ENCODE data around the gene GRID2IP. TPM values are rescaled to one million over a fixed set of nuclear protein-coding genes. Genes with fewer than 3 reads are reported as not detected.

GRID2IP gene
- total RNA-seq, 3 donors from 2014 or later: 0.41 to 1.0 (median 0.58) TPM

DNA sequence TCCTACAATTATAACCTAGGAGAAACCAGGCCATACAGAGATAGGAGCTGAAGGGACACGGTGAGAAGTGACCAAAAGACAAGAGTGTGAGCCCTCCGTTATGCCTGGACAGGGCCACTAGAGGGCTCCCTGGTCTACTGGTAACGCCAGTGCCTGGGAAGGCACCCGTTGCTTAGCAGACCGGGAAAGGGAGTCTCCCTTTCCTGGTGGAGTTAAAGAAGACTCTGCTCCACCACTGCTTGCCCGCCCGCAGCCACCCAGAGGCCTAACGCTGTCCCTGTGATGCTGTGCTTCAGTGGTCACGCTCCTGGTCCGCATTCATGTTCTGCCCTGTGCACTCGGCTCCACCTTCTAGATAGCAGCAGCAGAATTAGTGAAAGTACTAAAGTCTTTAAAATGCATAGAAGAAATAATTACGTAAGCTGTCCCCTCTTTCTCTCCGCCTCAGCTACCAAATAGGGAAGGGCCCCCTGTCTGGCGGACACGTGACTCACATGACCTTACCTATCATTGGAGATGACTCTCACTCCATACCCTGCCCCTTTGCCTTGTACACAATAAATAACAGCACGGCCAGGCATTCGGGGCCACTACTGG is 34.8 kb downstream of the GRID2IP start:
- Histone ChIP-seq H3K36me3 (ENCODE audit: low read depth) (no peaks in the 10 kb centered on the region), H3K4me3 (no peak overlapping the region), H3K9me3 (no peaks in the 10 kb centered on the region), H3K4me1 (ENCODE audit: low read depth) (peaks cover 5% of the 10 kb centered on the region)
- intact Hi-C loops (cut with DNase I, micrococcal nuclease): no loop called here
- TF ChIP-seq, protein P1, sequence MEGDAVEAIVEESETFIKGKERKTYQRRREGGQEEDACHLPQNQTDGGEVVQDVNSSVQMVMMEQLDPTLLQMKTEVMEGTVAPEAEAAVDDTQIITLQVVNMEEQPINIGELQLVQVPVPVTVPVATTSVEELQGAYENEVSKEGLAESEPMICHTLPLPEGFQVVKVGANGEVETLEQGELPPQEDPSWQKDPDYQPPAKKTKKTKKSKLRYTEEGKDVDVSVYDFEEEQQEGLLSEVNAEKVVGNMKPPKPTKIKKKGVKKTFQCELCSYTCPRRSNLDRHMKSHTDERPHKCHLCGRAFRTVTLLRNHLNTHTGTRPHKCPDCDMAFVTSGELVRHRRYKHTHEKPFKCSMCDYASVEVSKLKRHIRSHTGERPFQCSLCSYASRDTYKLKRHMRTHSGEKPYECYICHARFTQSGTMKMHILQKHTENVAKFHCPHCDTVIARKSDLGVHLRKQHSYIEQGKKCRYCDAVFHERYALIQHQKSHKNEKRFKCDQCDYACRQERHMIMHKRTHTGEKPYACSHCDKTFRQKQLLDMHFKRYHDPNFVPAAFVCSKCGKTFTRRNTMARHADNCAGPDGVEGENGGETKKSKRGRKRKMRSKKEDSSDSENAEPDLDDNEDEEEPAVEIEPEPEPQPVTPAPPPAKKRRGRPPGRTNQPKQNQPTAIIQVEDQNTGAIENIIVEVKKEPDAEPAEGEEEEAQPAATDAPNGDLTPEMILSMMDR (IDR thresholded peaks at IDR 0.05): peak; percentile 72
- DNase-seq: peak; percentile 78 to 89 (median 82)
- ATAC-seq: peak; percentile 93

DNA sequence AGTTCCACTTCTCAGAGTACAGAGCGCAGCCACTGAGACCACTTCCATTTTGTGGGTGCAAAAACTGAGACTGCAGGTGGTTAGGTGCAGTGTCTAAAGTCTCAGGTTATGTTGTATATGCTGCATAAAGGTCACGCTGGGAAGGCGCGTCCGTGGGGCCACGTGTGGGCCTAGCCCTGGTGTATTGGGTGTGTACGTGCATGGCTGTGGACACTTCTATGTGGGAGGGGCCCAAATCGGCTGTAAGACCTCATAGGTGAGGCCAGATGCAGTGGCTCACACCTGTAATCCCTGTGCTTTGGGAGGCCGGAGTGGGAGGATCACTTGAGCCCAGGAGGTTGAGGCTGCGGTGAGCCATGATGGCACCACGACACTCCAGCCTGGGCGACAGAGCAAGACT is 37.7 kb downstream of the GRID2IP start:
- H3K4me1 ChIP-seq (ENCODE audit: low read depth): peaks cover 5% of the 10 kb centered on the region
- no peaks in the 10 kb centered on the region for H3K36me3 ChIP-seq (ENCODE audit: low read depth)
- no peak overlapping the region for H3K4me3 ChIP-seq
- TF ChIP-seq, protein P1 (IDR thresholded peaks at IDR 0.05): no peak
- peak in 1 of 3 donors; percentile 48 for DNase-seq
- intact Hi-C loops (cut with DNase I, micrococcal nuclease): no loop called here
- H3K9me3 ChIP-seq: no peaks in the 10 kb centered on the region
- peak; percentile 42 for ATAC-seq

DNA sequence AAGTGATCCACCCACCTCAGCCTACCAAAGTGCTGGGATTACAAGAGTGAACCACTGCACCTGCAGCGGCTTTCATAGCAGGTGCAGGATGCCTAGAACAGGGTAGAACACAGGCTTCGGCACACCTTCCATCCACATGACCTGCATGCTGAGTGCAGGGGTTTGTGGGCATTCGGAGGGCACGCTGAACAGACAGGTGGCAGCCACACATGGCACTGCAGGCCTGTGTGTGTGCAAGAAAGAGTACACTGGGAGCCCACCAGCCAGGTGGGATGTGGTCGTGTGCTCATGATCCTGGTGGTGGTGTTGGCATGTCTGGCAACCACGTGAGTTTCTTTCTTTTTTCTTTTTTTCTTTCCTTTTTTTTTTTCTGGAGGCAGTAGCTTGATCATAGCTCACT is 38.4 kb downstream of the GRID2IP start:
- Histone ChIP-seq H3K4me3 (no peak overlapping the region), H3K36me3 (ENCODE audit: low read depth) (no peaks in the 10 kb centered on the region), H3K4me1 (ENCODE audit: low read depth) (peaks cover 5% of the 10 kb centered on the region), H3K9me3 (no peaks in the 10 kb centered on the region)
- intact Hi-C loops (cut with DNase I, micrococcal nuclease): no loop called here
- TF ChIP-seq, protein P1 (IDR thresholded peaks at IDR 0.05): no peak
- DNase-seq: no peak
- ATAC-seq: no peak

DNA sequence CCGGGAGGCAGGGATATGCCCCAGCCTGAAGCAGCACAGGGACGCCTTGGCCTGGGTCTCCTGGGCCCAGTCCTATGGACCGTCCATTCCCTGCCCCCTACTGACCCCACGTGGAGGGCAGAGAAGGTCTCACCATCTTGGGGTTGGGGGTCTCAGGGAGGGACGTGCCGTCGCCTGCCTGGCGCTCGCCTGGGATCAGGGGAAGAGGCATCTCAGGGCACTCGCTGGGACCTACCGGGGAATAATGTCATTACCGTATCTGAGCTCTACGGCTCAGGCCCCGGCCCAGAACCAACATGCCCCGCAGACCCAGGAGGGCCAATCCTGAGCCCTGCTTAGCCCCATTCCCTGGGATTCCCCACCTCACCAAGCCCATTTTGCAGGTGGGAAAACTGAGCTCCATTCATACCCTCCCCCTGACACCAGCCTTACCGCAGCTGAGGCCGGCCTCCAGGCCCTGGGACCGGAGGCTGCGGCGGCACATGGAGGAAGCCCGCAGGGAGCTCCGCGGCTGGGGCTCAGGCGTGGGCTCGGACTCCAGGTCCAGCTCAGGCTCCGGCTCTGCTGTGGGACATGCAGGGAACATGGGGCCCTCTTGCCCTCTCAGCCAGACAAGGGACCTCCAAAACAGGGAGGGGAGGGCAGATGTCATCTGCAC is 40.7 kb downstream of the GRID2IP start:
- intact Hi-C loops (cut with DNase I, micrococcal nuclease): no loop called here
- DNase-seq: no peak
- Histone ChIP-seq H3K4me1 (ENCODE audit: low read depth) (no peaks in the 10 kb centered on the region), H3K4me3 (no peak overlapping the region), H3K36me3 (ENCODE audit: low read depth) (no peaks in the 10 kb centered on the region), H3K9me3 (no peaks in the 10 kb centered on the region)
- no peak for ATAC-seq
- TF ChIP-seq, protein P1 (IDR thresholded peaks at IDR 0.05): no peak

DNA sequence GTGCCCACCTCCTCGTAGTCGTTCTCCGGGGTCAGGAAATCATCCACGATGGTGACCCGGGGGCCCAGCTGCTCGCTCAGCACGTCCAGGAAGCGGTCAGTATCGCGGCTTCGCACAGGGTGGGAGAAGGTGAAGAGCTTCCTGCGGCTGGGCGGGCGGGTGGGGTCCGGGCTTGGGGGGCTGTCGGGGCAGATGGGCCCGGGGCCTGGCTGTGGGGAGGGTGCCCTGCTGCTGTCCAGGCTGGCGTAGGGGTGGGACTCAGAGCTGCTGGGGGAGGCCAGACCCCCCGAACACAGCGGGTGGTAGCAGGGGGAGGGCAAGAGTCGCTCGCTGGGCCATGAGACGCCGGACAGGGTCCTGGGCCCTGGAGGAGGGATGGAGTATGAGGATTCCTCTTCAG is 42.3 kb downstream of the GRID2IP start:
- Histone ChIP-seq H3K9me3 (no peaks in the 10 kb centered on the region), H3K36me3 (ENCODE audit: low read depth) (no peaks in the 10 kb centered on the region), H3K4me3 (no peak overlapping the region), H3K4me1 (ENCODE audit: low read depth) (peaks cover 3% of the 10 kb centered on the region)
- ATAC-seq (no peak), DNase-seq (no peak)
- intact Hi-C loops (cut with DNase I, micrococcal nuclease): no loop called here
- TF ChIP-seq, protein P1 (IDR thresholded peaks at IDR 0.05): no peak

Measured in mucosa of descending colon (tissue), 3 donors.